ENCODE data around the gene KLK3. TPM values are rescaled to one million over a fixed set of nuclear protein-coding genes. Genes with fewer than 3 reads are reported as not detected.
"Not testable (repeated sequence)": the region's sequence is repeated elsewhere in the genome, so short reads cannot be mapped to it uniquely, and the experiment has no call there.

Gene KLK3
- polyA plus RNA-seq, 4 donors = 0.32 to 0.85 (median 0.57) TPM

DNA sequence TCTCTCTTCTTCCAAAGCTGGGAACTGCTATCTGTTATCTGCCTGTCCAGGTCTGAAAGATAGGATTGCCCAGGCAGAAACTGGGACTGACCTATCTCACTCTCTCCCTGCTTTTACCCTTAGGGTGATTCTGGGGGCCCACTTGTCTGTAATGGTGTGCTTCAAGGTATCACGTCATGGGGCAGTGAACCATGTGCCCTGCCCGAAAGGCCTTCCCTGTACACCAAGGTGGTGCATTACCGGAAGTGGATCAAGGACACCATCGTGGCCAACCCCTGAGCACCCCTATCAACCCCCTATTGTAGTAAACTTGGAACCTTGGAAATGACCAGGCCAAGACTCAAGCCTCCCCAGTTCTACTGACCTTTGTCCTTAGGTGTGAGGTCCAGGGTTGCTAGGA is 5.1 kb downstream of the KLK3 start:
- no peak for DNase-seq (ENCODE audit: low read depth in 4 of 4, low spot score in 2 of 4)

GRCh38 chr19:50861010-50861409 is 6.3 kb downstream of the KLK3 start:
- DNase-seq (ENCODE audit: low read depth in 4 of 4, low spot score in 2 of 4) = no peak

- no peak for DNase-seq (ENCODE audit: low read depth in 4 of 4, low spot score in 2 of 4)
Measured at GRCh38 chr19:50861496-50862286, 7.0 kb downstream of the KLK3 start.

DNA sequence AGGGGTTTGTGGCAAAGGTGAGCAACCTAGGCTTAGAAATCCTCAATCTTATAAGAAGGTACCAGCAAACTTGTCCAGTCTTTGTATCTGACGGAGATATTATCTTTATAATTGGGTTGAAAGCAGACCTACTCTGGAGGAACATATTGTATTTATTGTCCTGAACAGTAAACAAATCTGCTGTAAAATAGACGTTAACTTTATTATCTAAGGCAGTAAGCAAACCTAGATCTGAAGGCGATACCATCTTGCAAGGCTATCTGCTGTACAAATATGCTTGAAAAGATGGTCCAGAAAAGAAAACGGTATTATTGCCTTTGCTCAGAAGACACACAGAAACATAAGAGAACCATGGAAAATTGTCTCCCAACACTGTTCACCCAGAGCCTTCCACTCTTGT is 14.8 kb downstream of the KLK3 start:
- no peak for DNase-seq (ENCODE audit: low read depth in 4 of 4, low spot score in 2 of 4)

DNA sequence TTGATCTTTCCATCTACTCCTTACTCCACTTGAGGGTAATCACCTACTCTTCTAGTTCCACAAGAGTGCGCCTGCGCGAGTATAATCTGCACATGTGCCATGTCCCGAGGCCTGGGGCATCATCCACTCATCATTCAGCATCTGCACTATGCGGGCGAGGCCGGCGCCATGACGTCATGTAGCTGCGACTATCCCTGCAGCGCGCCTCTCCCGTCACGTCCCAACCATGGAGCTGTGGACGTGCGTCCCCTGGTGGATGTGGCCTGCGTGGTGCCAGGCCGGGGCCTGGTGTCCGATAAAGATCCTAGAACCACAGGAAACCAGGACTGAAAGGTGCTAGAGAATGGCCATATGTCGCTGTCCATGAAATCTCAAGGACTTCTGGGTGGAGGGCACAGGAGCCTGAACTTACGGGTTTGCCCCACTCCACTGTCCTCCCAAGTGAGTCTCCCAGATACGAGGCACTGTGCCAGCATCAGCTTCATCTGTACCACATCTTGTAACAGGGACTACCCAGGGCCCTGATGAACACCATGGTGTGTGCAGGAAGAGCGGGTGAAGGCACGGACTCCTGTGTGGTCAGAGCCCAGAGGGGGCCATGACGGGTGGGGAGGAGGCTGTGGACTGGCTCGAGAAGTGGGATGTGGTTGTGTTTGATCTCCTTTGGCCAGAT is 15.8 kb downstream of the KLK3 start:
- no peak for DNase-seq (ENCODE audit: low read depth in 4 of 4, low spot score in 2 of 4)

GRCh38 chr19:50873056-50873455 is 18.3 kb downstream of the KLK3 start, which contains the start of gene KLK2:
TSS of gene KLK2 (plus strand) at chr19:50873439. CDS start at chr19:50873474, 35 bp downstream.
- no peak for DNase-seq (ENCODE audit: low read depth in 4 of 4, low spot score in 2 of 4)

DNA sequence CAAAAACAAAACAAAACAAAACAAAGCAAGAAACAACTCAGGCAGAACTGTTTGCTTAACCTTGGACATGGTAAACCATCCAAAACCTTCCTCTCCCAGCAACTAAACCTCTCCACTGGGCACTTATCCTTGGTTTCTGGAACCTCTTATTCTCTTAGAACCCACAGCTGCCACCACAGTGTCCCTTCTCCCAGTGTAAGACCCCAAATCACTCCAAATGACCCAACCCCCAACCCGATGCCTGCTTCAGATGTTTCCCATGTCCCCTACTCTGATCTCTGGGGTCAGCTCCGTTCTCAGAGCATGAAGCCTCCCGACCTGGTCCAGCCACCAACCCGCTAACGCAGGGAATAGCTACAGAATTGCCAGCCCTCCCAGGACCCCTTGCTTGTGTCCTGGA is 19.5 kb downstream of the KLK3 start:
- DNase-seq (ENCODE audit: low read depth in 4 of 4, low spot score in 2 of 4) = no peak

DNA sequence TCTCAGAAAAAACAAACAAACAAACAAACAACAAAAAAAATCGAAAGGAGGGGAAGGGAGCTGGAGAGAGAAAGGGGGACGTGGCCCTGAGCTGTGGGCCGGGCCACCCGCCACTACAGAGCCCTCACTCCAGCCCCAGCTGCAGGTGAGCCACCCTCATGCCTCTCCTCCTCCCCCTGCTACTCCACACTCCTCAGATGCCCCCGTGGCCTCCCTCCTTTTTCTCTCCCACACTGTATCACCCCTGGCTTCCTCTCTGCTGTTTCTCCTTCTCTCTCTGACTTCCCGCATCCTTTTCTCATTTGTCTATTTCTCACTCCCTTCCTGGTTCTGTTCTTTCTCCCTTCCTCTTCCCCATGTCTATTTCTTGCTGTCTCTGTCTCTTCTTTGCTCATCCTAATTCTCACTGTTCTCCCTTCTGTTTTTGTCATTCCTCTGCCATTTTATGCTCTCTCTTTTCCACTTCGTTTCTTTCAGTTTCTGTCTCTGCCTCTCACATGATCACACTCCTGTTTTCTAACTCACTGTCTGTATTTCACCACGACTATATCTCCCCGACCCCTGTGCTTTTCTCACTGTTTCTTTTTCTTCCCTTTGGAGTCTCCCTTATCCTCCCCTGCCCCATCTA is 21.2 kb downstream of the KLK3 start:
- DNase-seq (ENCODE audit: low read depth in 4 of 4, low spot score in 2 of 4) = no peak

DNA sequence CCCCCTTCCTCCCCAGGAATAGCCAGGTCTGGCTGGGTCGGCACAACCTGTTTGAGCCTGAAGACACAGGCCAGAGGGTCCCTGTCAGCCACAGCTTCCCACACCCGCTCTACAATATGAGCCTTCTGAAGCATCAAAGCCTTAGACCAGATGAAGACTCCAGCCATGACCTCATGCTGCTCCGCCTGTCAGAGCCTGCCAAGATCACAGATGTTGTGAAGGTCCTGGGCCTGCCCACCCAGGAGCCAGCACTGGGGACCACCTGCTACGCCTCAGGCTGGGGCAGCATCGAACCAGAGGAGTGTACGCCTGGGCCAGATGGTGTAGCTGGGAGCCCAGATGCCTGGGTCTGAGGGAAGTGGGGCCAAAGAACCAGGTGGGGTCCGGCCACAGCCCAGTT is 21.7 kb downstream of the KLK3 start:
- no peak for DNase-seq (ENCODE audit: low read depth in 4 of 4, low spot score in 2 of 4)

DNA sequence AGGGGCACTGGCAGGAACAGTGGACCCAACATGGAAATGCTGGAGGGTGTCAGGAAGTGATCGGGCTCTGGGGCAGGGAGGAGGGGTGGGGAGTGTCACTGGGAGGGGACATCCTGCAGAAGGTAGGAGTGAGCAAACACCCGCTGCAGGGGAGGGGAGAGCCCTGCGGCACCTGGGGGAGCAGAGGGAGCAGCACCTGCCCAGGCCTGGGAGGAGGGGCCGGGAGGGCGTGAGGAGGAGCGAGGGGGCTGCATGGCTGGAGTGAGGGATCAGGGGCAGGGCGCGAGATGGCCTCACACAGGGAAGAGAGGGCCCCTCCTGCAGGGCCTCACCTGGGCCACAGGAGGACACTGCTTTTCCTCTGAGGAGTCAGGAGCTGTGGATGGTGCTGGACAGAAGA is 22.6 kb downstream of the KLK3 start:
- no peak for DNase-seq (ENCODE audit: low read depth in 4 of 4, low spot score in 2 of 4)

- DNase-seq (ENCODE audit: low read depth in 4 of 4, low spot score in 2 of 4) = no peak
Measured at GRCh38 chr19:50878851-50879250, 24.1 kb downstream of the KLK3 start.

DNA sequence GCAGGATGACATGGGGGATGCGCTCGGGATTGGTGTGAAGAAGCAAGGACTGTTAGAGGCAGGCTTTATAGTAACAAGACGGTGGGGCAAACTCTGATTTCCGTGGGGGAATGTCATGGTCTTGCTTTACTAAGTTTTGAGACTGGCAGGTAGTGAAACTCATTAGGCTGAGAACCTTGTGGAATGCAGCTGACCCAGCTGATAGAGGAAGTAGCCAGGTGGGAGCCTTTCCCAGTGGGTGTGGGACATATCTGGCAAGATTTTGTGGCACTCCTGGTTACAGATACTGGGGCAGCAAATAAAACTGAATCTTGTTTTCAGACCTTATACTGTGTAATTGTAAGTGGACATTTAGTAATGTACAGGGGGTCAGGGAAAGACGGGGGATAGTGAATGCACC is 25.5 kb downstream of the KLK3 start:
- DNase-seq (ENCODE audit: low read depth in 4 of 4, low spot score in 2 of 4) = no peak

GRCh38 chr19:50882188-50882587 is 27.5 kb downstream of the KLK3 start:
- no peak for DNase-seq (ENCODE audit: low read depth in 4 of 4, low spot score in 2 of 4)

GRCh38 chr19:50889638-50890037 is 34.9 kb downstream of the KLK3 start:
- no peak for DNase-seq (ENCODE audit: low read depth in 4 of 4, low spot score in 2 of 4)

GRCh38 chr19:50890422-50891252 is 35.9 kb downstream of the KLK3 start:
- DNase-seq (ENCODE audit: low read depth in 4 of 4, low spot score in 2 of 4) = no peak

DNA sequence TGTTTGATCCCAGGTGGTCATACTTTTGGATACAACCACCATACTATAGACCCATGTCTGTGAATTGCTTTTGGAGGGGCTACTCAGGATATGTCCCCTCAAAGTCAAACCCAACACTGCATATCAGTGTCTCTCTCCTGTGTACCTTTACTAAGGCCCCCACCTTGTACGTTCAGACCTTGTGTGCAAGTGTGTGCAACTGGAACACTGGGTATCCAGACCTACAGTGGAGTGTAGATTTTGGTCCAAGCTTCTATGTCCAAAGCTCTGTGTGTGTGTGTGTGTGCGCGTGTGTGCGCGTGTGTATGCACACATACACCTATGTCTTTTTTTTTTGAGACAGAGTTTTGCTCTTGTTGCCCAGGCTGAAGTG is 36.5 kb downstream of the KLK3 start:
- no peak for DNase-seq (ENCODE audit: low read depth in 4 of 4, low spot score in 2 of 4)

- no peak for DNase-seq (ENCODE audit: low read depth in 4 of 4, low spot score in 2 of 4)
Measured at GRCh38 chr19:50893047-50893736, 38.5 kb downstream of the KLK3 start.

DNA sequence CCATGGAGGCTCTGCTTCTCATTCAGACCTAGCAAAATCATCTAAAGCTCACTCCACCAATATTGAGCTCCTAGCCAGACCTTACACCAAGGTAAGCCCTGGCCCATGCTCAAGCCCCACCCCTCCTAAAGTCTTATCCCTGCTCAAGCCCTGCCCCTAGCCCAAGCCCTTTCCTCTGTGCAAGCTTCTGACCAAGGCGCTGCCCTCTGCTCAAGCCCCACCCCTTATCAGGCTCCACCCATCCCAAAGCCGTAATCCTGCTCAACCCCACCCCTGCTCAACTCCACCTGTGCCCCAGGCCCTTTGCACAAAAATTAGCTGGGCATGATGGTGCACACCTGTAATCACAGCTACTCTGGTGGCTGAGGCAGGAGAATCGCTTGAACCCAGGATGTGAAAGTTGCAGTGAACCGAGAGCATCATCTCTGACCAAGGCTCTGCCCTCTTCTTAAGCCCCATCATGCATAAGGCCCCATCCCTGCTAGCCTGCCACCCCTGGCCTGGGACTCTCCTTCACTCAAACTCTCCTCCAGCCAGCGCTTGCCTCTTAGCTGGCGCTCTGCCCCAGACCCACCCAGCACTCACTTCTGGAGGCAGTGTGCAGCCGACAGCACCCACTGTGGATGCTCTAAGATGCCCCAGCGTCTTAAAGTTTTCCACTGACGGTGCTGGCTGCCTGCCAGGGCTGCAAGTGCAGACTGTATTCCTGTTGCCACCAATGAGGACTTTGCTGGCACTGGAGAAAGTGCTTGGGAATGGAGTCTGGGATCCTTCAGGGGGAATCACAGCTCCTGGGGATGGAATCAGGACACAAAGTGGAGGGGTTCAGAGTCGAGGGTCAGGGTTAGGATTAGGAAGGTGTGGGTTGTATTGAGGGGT is 40.0 kb downstream of the KLK3 start:
- no peak for DNase-seq (ENCODE audit: low read depth in 4 of 4, low spot score in 2 of 4)

DNA sequence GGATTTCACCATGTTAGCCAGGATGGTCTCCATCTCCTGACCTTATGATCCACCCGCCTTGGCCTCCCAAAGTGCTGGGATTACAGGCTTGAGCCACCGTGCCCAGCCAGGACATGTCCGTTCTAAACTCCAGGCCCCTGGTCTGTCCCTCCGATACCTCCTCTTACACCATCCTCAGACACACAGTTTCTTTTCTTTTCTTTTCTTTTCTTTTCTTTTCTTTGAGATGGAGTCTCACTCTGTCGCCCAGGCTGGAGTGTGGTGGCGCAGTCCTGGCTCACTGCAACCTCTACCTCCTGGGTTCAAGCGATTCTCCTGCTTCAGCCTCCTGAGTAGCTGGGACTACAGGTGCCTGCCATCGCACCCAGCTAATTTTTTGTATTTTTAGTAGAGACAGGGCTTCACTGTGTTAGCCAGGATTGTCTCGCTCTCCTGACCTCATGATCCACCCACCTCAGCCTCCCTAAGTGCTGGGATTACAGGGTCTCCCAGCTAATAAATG is 41.4 kb downstream of the KLK3 start:
- not testable (repeated sequence) for DNase-seq (ENCODE audit: low read depth in 4 of 4, low spot score in 2 of 4)
